SK-N-SH treated with all-trans-retinoic acid at 6 μM for 48 hours (cell line): ENCODE results near the gene GCA.

Experiments
- ARNTL ChIP-seq: fragments of 450-650 bp; formaldehyde crosslinking; IDR thresholded peaks from 2 replicates; pipeline ENCODE4 v1.5.0; 2020; ENCODE audit warnings: low read depth, mild to moderate bottlenecking, moderate library complexity, borderline replicate concordance
- CSRNP3 ChIP-seq: fragments of 250-450 bp; sonication (Bioruptor Pico); IDR thresholded peaks from 2 replicates; pipeline ENCODE4 v1.5.1; 2021; ENCODE audit warnings: mild to moderate bottlenecking, moderate library complexity
- GLIS3 ChIP-seq: fragments of 250-450 bp; sonication (Bioruptor Pico); IDR thresholded peaks from 2 replicates; pipeline ENCODE4 v1.5.0; 2020; ENCODE audit warnings: mild to moderate bottlenecking, moderate library complexity
- ISL1 ChIP-seq: fragments of 250-450 bp; sonication (Bioruptor Pico); IDR thresholded peaks from 2 replicates; pipeline ENCODE4 v2.1.2; 2022; ENCODE audit warnings: mild to moderate bottlenecking, moderate library complexity
- PPARA ChIP-seq: fragments of 250-450 bp; sonication (Bioruptor Pico); IDR thresholded peaks from 2 replicates; pipeline ENCODE4 v1.5.0; 2020; ENCODE audit warnings: mild to moderate bottlenecking, borderline replicate concordance
- RARB ChIP-seq: fragments of 250-450 bp; sonication (Bioruptor Pico); IDR thresholded peaks from 2 replicates; pipeline ENCODE4 v1.8.0; 2021; ENCODE audit warnings: mild to moderate bottlenecking, moderate library complexity
- SNAI2 ChIP-seq: fragments of 250-450 bp; sonication (Bioruptor Pico); IDR thresholded peaks from 2 replicates; pipeline ENCODE4 v1.5.0; 2020; ENCODE audit warnings: mild to moderate bottlenecking, moderate library complexity
- TOX ChIP-seq: fragments of 250-450 bp; sonication (Bioruptor Pico); IDR thresholded peaks from 2 replicates; pipeline ENCODE4 v1.8.0; 2021; ENCODE audit warnings: mild to moderate bottlenecking, moderate library complexity, borderline replicate concordance
- TSHZ2 ChIP-seq: fragments of 250-450 bp; sonication (Bioruptor Pico); IDR thresholded peaks from 2 replicates; pipeline ENCODE4 v1.5.0; 2020; ENCODE audit warnings: mild to moderate bottlenecking, moderate library complexity
- ZC3H10 ChIP-seq: fragments of 250-450 bp; sonication (Bioruptor Pico); IDR thresholded peaks from 2 replicates; pipeline ENCODE4 v1.5.1; 2021; ENCODE audit warnings: mild to moderate bottlenecking, moderate library complexity
- ZFP3 ChIP-seq: fragments of 250-450 bp; sonication (Bioruptor Pico); IDR thresholded peaks from 2 replicates; pipeline ENCODE4 v1.5.0; 2020; ENCODE audit warnings: mild to moderate bottlenecking, moderate library complexity
- ZNF70 ChIP-seq: fragments of 450-650 bp; formaldehyde crosslinking; IDR thresholded peaks from 2 replicates; pipeline ENCODE4 v1.5.0; 2020; ENCODE audit warnings: mild to moderate bottlenecking, moderate library complexity
- TF ChIP-seq, protein P1 (sequence below): fragments of 250-450 bp; sonication (Bioruptor Pico); IDR thresholded peaks from 2 replicates; pipeline ENCODE4 v1.8.0; 2020; ENCODE audit warnings: mild to moderate bottlenecking, moderate library complexity, borderline replicate concordance

DNA sequence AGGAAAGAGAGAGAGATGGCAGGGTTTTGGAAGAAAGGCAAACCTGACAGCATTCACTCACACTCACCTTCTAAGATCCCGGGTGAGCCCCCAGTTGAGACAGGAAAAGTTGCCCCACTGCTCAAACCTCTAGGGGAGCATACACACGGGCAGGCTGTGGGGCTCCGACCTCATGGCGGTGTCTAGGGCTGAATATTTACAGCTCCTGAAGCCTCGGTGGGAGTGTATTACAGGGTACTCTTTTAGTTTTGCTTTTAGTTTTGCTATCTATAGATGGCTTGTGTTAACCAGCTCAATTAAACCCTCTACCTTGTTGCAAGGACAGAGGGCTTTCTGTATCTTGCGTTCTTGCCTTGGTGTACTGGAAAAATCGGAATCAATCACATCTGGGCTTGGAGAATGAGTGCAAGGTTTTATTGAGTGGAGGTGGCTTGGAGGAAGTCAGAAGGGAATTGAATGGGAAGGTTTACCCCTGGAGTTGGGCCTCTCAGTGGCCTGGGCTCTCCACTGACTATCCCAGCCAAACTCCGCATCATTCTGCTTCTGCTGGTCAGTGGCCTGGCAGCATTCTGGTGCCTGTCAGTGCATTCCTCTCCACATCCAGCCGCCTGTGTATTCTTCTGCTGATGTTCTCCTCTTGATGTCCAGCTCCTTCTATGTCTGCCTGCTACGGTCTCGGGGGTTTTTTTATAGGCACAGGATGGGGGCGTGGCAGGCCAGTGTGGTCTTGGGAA, 15.3 kb upstream of the GCA start:
- TF ChIP-seq ARNTL (CRISPR knock-in tag) = no peak
- no peak for TF ChIP-seq RARB (CRISPR knock-in tag)
- no peak for TF ChIP-seq SNAI2 (CRISPR knock-in tag)
- no peak for TF ChIP-seq ISL1 (CRISPR knock-in tag)
- TF ChIP-seq ZC3H10 (CRISPR knock-in tag) = no peak
- TF ChIP-seq TOX = no peak
- TF ChIP-seq ZFP3 = no peak
- no peak for TF ChIP-seq PPARA (CRISPR knock-in tag)
- no peak for TF ChIP-seq CSRNP3 (CRISPR knock-in tag)
- TF ChIP-seq TSHZ2 (CRISPR knock-in tag) = no peak
- TF ChIP-seq GLIS3 = no peak
- TF ChIP-seq ZNF70 (CRISPR knock-in tag) = no peak
- TF ChIP-seq, protein P1, sequence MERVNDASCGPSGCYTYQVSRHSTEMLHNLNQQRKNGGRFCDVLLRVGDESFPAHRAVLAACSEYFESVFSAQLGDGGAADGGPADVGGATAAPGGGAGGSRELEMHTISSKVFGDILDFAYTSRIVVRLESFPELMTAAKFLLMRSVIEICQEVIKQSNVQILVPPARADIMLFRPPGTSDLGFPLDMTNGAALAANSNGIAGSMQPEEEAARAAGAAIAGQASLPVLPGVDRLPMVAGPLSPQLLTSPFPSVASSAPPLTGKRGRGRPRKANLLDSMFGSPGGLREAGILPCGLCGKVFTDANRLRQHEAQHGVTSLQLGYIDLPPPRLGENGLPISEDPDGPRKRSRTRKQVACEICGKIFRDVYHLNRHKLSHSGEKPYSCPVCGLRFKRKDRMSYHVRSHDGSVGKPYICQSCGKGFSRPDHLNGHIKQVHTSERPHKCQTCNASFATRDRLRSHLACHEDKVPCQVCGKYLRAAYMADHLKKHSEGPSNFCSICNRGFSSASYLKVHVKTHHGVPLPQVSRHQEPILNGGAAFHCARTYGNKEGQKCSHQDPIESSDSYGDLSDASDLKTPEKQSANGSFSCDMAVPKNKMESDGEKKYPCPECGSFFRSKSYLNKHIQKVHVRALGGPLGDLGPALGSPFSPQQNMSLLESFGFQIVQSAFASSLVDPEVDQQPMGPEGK (CRISPR knock-in tag) = no peak
